GM21367 (cell line): Measurements from ENCODE around the gene PCBP3.

Experiments
- ATAC-seq: cut with Tn5 transposase; IDR thresholded peaks from one replicate; pipeline ENCODE4 v1.9.1; 2021; ENCODE audit not compliant: unreplicated experiment

The PCBP3 gene

DNA sequence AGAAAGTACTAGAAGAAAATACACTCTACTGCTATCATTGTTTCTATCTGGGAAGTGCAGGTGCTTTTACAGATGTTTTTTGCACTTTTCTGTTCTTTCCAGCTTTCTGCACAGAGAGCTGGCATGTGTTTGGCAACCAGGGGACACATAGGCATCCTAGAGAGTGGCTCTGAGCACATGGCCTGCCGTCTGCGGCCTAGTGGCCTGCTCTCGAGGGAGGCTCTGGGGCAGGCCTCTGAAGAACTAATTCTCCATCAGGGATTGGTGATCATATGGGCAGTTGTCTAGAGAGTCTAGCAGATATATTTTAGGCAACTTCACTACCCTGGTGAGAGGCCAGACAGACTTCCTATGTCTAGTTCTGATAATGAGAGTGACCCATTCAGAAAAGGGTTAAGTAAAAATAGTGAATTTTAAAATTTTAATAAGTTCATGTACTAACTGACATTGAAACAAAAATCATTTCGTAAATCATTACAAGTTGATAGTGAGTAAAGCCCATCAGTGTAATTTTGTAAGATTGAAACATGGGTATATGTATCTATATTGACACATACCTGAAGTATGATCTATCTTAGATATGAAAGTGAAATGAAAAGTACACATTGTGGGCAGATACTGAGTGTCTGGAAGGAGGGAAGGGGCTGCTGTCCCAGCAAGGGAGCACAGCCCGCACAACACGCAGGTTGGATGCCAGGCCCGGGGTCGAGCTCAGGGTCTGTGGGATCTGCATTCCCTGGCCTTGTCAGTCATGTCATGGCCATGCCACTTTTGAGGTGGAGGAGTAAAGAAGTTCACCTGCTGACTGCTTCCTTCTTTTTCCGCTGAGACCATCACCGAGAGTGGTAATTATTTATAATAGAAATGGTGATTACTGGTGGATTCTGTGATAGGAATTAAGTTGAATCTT is 79.8 kb downstream of the PCBP3 start:
- ATAC-seq: no peak

DNA sequence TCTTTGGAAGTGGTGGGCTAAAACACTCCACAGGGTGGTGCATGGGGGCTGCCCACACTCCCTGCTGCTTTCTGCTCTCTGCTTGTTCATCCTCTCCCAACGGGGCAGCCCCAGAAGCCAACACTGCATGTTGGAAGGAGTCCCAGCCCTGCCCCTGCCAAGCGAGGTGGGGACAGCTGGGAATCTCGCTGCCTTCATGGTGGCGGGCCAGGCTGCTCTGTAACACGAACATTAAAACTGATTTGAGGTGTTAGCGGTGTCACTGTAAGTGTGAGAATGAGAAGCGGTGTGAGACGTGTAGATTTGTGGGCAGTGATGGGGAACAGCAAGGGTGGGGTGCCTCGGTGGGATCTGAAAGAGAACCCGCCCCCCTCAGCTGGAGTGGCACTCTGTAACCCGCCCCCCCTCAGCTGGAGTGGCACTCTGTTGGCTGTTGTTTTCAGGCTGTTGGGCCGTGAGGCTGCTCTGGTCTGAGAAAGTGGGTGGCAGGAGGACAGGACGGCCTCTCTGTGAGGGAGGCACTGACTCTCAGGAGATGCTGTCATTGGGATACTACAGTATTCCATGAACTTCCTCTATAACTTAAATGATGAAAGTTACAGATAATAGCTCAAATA is 80.9 kb downstream of the PCBP3 start:
- no peak for ATAC-seq

DNA sequence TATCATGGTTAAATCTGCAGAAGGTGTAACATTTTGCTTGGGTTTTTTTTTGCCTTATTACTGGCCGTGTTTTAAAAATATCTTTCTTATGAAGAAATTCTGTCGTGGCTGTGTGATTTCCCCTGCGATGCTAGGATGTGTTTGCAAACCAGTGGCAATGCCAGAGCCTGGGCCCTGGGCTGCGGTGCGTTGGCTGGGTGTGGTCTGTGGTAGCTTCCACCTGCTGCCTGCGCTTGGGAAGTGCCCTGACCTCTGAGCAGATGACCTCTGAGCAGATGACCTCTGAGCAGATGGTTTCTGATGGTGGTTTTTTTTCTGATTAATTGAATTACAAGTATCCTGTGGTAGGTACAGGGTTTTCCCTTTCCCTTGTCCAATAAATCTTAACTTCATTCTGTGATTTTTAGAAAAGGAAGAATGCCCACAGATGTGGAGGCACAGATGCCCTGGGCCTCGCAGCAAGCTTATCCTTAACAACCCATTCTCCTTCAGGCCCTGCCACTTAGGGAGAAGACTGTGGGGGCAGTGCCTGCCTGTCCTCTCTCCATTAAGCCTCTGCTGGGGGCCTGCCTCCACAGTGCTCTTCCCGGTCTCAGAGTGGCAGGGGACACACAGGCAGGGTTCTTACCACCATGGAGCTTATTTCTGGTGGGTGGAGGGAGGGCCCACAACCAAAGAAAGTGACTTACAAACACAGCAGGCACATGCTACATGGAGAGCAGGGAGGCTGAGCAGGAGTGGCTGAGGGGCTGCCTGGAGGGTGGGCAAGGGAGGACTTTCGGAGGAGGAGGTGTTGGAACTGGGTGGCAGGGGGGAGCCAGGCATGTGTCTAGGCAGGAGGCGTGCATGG is 81.7 kb downstream of the PCBP3 start:
- no peak for ATAC-seq

DNA sequence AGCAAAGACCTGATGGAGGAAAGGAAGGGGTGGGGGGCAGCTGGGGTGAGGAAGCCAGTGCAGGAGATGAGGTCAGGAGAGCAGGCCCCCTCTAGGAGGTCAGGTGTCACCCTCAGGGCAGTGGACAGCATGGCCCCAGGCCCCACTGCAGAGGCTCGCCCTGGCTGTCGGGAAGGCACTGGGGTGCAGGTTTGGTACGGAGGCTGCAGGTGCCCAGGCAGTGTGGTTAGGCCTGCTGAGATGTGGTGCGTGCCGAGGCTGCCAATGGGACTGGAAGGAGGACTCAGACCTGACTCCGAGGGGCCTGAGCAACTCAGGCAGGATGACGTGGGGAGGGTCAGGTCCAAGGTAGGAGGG is 82.3 kb downstream of the PCBP3 start:
- no peak for ATAC-seq

DNA sequence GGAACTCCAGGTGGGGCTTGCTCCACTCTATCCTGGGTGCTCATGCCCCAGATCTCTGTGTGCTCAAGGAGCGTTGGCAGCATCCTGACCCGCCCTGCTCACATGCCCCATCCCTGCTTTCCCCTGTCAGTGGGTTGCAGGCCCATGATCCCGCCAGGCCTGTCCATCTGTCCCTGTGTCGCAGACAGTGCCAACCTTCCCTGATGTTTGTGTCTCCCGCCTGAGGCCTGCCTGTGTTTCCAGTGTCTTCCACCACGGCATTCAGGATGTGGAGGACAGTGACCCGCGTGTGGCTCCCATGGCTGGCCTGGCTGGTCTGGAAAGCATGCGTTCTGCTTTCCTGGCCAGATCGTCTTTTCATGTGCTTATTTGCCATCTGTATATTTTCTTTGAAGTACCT is 82.9 kb downstream of the PCBP3 start:
- no peak for ATAC-seq

DNA sequence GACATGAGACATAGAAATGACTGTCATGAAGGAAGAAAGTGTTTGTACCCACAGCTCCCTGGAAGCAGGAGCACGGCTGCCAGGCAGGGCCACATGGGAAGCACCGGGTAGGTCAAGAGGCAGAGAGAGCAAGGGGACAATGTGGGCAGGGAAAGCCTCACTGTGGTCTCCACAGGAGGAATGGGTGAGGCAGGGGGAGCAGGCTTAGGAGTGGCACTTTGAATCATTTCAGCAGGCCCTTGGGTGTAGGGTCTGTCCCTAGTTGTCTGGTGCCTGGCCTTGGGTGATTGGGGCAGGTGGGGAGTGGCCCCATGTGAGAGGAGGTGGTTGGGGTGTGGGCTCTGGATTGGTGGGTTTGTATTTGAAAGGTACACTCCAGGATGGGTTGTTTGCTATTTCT is 83.9 kb downstream of the PCBP3 start:
- ATAC-seq: no peak

DNA sequence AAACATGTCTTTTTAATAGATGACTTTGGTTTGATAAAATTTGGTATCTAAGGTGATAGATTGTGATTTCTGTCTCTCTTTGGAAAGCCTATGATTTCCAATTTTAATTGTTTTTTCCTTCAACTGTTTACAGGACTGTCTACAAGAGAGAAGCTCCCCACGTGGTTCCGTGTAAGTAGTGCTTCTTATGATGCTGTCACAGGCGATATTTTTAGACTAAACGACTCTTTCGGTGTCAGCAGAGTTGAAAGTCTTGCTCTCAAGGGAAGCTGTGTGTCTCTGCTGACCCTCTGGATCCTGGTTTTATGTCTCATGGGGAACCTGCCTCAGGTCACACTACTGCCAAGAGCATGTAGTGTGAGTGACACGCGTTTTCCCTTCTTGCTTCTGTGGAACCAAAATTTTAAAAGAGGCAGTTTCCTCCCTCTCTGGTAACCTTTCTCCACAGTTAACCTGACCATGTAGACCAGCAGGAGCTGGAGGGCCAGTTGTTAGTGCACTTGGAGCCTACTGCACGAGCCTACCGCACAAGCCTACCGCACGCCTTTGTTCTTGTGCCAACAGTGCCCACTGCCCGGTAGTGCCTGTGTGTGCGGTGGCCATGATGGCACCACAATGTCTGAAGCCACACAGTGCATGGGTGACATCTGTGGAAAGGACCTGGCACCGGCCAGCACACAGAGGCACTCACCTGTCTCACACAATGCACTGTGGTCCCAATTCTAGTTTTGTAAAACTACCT is 91.9 kb downstream of the PCBP3 start:
- ATAC-seq: no peak

DNA sequence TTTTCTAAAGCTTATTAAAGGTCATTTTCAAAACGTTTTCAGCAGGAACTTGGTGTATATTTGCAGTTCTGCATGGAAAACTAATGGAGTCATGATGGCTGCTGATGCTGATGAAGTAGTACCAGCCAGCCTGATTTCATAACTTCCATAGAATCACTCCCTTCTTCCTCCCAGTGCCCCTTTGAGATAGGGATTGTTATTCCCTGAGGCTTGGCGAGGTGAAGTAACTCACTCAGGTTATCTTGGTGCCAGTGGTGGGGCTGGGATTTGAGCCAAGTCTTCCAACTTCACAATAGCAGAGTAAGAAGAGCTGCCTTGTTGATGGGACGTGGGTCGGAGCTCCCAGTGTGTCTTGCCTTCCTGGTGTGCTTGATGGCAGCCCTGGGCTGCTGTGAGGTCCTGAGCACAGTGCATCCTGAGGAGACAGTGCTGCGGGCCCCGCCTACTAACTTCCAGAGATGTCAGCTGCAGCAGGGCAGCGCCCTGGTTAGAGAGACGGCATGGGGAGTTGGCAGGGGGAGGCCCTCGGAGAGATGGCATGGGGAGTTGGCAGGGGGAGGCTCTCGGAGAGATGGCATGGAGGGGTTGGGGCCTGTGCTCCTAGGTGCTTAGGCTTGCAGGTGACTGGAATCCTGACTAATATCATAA is 92.6 kb downstream of the PCBP3 start:
- ATAC-seq: no peak

DNA sequence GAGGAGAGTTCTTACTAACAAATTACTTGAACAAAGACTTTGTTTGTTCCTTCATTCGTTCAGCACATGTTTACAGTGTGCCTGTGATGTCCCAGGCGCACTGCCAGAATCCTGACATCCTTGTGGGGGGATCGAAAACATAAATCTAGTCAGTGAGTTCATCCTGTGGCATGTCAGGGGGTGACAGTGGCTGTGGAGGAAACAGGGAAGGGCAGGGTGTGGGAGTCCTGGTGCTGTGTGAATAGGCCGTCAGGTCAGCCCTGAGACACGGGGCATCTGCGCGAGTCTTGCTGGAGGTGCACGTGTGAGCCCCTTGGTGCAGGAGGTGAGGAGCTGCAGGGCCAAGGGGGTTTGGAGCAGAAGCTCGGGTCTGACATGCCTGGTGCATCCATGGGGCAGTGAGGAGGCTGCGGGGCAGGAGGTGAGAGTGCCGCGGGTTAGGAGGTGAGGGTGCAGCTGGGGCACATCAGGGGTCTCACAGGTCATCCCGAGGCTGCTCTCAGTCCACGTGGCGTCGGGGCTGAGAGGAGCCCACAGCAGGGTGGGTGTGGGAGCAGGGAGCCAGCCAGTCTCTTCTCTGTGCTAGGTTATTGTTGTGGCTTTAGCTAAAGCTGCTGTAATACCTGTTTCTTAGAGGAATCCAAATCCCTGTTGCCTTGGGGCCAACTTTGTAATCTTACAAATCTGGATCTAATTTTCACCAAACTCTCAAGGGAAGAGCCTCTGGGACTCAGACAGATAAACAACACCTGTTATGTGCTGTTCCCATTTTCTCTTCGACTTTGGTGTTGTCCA is 93.4 kb downstream of the PCBP3 start:
- ATAC-seq: no peak

DNA sequence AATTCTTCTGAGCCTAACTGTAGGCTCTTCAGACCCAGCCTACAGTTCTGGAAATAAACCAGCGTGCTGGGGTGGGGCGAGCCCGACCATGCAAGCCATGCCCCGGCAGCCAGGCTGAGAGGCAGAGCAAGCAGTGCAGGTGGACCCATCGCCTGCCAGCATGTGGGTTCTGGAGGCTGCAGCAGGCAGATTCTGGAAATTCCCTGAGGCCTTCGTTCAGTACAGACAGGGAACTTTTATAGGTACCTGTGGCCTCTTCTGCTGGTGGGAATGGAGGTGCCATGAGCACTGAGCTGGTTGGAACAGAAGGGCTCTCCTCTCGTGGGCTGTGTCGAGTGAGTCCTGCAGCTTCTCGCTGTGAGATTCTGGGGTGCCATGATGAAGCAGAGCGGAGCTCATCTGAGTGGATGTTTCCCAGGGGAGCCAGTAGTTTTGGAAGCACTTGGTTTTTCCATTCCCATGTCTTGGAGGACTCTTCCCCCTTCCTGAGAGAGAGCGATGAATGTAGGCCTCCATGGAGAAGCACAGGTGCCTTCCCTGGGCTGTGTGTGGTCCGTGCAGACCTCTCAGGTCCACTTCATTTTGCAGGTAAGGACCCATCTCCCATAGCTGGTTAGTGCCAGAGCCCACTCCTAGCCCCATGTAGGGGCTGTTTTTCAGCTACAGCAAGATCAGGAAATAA is 94.1 kb downstream of the PCBP3 start:
- ATAC-seq: no peak

DNA sequence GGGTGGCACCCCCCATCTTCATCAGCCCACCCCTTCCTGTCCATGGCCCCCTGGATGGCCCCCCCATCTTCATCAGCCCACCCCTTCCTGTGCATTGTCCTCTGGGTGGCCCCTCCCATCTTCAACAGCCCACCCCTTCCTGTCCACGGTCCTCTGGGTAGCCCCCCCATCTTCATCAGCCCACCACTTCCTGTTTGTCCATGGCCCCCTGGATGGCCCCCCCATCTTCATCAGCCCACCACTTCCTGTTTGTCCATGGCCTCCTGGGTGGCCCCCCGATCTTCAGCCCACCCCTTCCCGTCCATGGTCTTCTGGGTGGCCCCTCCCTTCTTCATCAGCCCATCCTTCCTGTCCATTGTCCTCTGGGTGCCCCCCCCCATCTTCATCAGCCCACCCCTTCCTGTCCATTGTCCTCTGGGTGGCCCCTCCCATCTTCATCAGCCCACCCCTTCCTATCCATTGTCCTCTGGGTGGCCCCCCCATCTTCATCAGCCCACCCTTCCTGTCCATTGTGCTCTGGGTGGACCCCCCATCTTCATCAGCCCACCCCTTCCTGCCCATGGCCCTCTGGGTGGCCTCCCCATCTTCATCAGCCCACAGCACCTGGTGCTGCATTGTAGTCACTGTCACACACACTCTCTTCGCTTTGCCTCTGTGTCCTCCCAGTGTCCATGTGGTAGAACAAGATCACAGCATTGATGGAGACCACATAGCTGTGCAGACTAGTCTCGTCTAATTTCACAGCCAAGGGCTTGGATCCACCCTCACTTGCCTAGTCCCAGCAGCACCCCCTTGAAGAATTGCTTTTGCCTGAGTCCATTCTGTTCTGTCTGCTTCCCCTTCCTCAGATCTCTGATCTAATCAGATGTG is 95.9 kb downstream of the PCBP3 start:
- ATAC-seq: no peak

DNA sequence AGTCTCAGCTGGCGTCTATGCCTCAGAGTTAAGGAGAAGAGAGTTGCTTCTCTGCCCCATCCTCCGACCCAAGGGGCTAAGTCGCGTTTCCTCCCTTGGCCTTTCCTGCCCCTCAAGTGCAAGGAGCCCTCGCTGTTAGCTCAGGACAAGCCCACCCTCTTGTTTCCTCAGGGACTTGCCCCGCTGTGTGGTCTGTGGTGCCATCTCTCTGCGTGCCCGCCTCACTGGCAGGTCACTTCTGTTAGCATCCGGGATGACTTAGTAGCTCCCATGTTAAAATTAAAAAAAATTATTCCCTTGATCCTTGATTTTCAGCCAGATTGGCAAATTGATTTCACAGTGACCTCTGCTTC is 96.5 kb downstream of the PCBP3 start:
- no peak for ATAC-seq

DNA sequence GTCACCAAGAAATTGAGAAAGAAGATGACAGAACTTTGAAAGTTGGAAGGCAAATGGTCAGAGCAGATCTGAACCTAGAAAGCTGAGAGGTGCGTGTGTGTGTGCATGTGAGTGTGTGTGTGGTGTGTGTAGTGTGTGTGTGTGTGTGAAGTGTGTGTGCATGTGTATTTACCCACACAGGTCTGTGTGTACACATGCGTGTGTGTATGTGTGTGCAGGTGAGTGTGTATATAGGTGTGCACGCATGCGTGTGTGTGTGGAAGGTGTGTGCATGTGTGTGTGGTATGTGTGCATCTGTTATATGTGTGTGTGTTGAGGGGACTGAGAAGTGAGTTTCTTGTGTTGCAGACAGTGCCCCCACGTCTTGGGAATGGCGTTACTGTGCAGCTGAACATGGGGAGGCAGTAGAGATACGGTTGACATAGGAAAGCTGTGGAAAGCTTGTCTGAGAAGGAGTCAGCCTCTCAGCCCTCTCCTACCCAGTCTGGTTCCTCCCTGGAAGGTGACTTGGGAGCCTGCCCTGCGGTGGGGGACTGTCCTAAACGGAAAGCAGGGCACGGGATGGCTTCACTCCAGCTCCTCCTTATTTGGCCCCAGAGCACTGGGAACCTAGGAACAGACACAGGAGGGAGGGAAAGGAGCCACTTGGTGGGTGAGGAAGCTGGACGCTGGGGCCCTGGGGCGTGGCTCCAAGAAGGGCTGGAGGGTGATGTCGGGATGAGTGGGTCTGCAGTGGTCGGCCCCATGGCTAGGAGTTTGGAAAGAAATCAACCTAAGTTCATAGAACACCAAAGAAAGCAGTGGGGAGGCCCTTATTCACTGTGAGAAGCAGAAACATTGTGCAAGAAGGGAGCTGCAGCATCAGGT is 97.2 kb downstream of the PCBP3 start:
- no peak for ATAC-seq

DNA sequence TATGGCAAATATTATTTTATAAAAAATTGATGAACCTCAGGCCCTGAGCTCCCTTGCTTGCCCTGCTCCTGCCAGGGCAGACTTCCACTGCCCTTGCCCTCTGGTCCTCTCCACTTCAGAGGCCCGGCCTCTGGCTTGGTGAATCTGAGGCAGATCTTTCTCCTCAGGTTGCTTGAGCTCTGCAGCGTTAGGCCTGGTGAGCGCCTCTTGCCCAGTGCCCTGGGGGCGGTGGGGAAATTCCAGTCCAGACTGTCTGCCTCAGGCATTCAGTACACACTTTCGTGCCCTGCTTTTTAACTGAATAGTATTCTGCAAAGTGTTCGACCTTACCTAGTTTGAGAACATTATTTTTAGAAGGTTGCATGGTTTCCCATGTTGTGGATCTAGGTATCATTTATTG is 98.2 kb downstream of the PCBP3 start:
- no peak for ATAC-seq

DNA sequence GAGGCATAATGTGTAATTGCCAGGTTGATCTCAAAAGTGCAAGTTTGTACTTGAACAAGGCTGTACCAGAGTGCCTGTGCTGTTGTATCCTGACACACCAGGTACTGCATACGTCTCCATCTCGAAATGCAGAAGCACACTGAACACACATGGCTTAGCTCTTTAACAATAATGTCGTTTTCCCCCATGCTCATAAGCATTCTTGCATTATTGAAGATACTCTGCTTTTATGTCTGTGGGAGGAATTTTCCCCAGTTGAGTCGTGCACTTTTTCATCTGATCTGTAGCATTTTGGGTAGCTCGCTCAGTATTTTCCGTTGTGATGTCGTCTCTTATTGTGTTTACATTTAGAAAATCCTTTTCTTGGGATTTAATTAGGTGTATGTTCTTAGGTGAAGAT is 98.7 kb downstream of the PCBP3 start:
- ATAC-seq: no peak

DNA sequence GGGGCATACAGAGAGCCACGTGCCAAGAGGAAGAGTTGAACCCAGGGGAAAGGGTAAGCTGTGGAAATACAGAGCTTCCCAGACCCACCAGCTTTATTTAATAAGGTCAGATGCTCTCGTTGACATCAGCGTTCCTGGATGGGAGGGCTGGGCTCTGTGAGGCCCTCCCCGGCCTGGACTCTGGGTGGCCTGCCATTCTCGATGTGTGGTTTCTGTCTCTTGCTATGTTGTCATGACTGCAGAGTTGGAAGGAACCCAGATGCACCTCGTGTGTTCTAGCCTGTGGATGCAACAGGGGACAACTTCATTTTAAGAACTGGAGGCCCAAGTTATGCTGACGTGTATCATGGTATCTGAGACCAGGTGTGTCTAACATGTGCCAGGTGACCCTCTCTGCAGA is 101.7 kb downstream of the PCBP3 start:
- ATAC-seq: no peak

DNA sequence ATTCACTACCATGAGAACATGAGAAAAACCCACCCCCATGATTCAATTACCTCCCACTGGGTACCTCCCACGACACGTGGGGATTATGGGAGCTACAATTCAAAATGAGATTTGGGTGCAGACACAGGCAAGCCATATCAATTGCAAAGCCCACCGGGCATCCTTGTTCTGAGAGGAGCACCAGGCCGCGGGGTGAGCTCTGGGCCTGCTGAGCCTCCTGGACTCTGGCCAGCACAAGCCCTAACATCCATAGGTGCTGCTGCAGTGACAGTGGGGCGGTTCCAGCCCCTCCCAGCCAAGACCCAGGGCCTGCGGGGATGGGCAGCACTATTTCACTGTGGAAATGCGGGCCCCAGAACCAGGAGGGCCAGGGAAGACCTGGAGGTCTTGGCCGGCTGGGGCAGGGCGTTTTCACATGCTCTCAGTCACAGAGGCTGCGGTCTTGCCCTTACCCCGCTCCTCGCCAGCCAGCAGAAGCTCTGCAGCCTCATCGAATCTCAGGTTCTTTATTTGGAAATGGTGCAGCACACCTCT is 103.8 kb downstream of the PCBP3 start:
- ATAC-seq: no peak
